OCI-LY7 (cell line): ENCODE results near the gene TENT5C. TPM values are rescaled to one million over a fixed set of nuclear protein-coding genes. Genes with fewer than 3 reads are reported as not detected.

Experiments used
- BruUV-seq: library from RNA; stranded (reverse); fragments of 400-500 nt; replicated peaks from 2 replicates; lab custom pipeline; 2021; lab: Mats Ljungman, UMichigan
- CTCF ChIA-PET: fragments of 300-600 bp; sonication (Branson Sonifier 250); formaldehyde crosslinking; loops from one replicate; lab custom pipeline; 2022; ENCODE audit warnings: antibody characterized with exemption; ENCODE audit not compliant: unreplicated experiment; lab: Charles Lee
- POLR2A ChIA-PET: fragments of 300-600 bp; sonication (Branson Sonifier 250); formaldehyde crosslinking; loops from one replicate; lab custom pipeline; 2022; ENCODE audit warnings: antibody characterized with exemption; lab: Charles Lee
- DNase-seq: peaks from one replicate; pipeline ENCODE4 v3.0.0-alpha.2; 2015; ENCODE audit warnings: low spot score
- H2AFZ ChIP-seq: fragments of 200-600 bp; sonication (generic), shearing (Covaris generic); 2 replicates; pipeline ENCODE4 v1.6.1; 2014; ENCODE audit warnings: mild to moderate bottlenecking, antibody characterized with exemption, low read length, moderate library complexity
- H3K27ac ChIP-seq: fragments of 200-600 bp; sonication (generic); 2 replicates; pipeline ENCODE4 v1.5.1; 2014; ENCODE audit warnings: mixed run types, low read depth, mild to moderate bottlenecking, moderate library complexity, low read length, inconsistent platforms; ENCODE audit not compliant: poor library complexity, severe bottlenecking
- H3K36me3 ChIP-seq: fragments of 200-600 bp; sonication (generic); 2 replicates; pipeline ENCODE4 v1.6.1; 2014; ENCODE audit warnings: mild to moderate bottlenecking, antibody characterized with exemption, low read length, moderate library complexity, mixed read lengths; ENCODE audit not compliant: insufficient read depth
- H3K4me1 ChIP-seq: fragments of 200-600 bp; sonication (generic); 2 replicates; pipeline ENCODE4 v1.5.1; 2014; ENCODE audit warnings: mild to moderate bottlenecking, low read length; ENCODE audit not compliant: insufficient read depth, poor library complexity, severe bottlenecking
- H3K4me2 ChIP-seq: fragments of 200-600 bp; sonication (generic); 2 replicates; pipeline ENCODE4 v1.6.1; 2014; ENCODE audit warnings: mild to moderate bottlenecking, low read length
- H3K4me3 ChIP-seq: fragments of 200-600 bp; sonication (generic); 2 replicates; pipeline ENCODE4 v1.5.1; 2014; ENCODE audit warnings: mild to moderate bottlenecking, low read depth, low read length; ENCODE audit not compliant: poor library complexity, severe bottlenecking
- H3K79me2 ChIP-seq: fragments of 200-600 bp; sonication (generic); 2 replicates; pipeline ENCODE4 v1.6.1; 2016; ENCODE audit warnings: low read depth, mild to moderate bottlenecking, low read length, moderate library complexity, mixed read lengths; ENCODE audit not compliant: insufficient read depth
- H3K9me2 ChIP-seq: fragments of 200-600 bp; sonication (generic); 2 replicates; pipeline ENCODE4 v1.6.1; 2016; ENCODE audit warnings: mild to moderate bottlenecking, low read length, mixed read lengths; ENCODE audit not compliant: insufficient read depth
- H3K9me3 ChIP-seq: fragments of 200-600 bp; sonication (generic); 2 replicates; pipeline ENCODE4 v1.6.1; 2014; ENCODE audit warnings: mild to moderate bottlenecking, mixed run types, low read length, mixed read lengths
- H4K20me1 ChIP-seq: fragments of 200-600 bp; sonication (generic); 2 replicates; pipeline ENCODE4 v1.6.1; 2014; ENCODE audit warnings: mild to moderate bottlenecking, antibody characterized with exemption, low read length, moderate library complexity, mixed read lengths; ENCODE audit not compliant: insufficient read depth
- EZH2phosphoT487 ChIP-seq: fragments of 200-600 bp; sonication (generic); IDR thresholded peaks from 2 replicates; pipeline ENCODE4 v1.6.1; 2018; ENCODE audit warnings: low read depth, borderline replicate concordance, mild to moderate bottlenecking, mixed run types, antibody characterized with exemption, low read length, moderate library complexity, mixed read lengths
- intact Hi-C: fragments of 100-400 bp; cut with micrococcal nuclease; formaldehyde crosslinking; loops from one replicate; pipeline ENCODE4 v1.10.0; 2022; ENCODE audit not compliant: unreplicated experiment
- total RNA-seq, 2 experiments: library from RNA; depleted of rRNA in 1 of 2; stranded (reverse); fragments of >200 nt in 1 of 2; shearing (Covaris generic) in 1 of 2; gene quantifications; 2 replicates each; pipeline ENCODE4 v1.2.3, GENCODE V29; 2014 to 2022
- TF ChIP-seq, protein P1 (sequence below): fragments of 200-600 bp; sonication (generic); conservative IDR thresholded peaks from 2 replicates; pipeline ENCODE4 v1.5.1; 2014; ENCODE audit warnings: mild to moderate bottlenecking, antibody characterized with exemption, low read length, moderate library complexity, mixed read lengths

Gene TENT5C
- total RNA-seq, 2 experiments from 2014 or later = 13.3 to 31.1 TPM

DNA sequence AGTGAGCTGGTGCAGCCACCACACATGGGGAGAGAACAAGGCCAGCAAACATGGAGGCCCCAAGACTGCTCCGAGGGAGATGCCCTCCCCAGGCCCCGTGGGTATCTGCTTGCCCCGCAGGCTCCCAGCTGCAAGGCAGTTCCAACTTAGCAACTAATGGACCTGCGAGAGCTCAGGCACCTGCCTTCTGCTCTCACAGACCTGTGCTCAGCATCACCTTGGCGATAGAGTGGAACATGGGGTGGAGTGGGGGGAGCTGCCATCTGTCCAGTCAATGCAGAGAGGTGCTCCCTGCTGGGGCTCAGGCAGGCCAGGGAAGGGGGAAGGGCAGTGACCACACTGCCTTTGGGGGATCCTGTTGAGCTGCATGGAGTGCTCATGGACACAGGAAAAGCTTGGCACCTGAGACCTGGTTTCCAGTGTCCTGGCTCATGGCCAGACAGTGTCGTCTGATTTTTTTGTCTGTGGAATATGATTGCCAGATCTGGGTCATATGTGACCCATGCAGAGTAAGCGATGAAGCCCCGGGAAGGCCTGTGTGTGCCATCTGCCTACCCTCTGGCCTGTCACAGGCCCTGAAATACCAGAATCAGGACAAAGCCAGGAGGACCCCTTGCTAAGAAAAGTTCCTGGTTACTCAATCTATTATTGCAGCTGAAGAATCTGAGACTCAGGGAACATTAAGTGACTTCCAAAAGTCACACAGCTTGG lies 39.9 kb upstream of the TENT5C start:
- TF ChIP-seq, protein P1, sequence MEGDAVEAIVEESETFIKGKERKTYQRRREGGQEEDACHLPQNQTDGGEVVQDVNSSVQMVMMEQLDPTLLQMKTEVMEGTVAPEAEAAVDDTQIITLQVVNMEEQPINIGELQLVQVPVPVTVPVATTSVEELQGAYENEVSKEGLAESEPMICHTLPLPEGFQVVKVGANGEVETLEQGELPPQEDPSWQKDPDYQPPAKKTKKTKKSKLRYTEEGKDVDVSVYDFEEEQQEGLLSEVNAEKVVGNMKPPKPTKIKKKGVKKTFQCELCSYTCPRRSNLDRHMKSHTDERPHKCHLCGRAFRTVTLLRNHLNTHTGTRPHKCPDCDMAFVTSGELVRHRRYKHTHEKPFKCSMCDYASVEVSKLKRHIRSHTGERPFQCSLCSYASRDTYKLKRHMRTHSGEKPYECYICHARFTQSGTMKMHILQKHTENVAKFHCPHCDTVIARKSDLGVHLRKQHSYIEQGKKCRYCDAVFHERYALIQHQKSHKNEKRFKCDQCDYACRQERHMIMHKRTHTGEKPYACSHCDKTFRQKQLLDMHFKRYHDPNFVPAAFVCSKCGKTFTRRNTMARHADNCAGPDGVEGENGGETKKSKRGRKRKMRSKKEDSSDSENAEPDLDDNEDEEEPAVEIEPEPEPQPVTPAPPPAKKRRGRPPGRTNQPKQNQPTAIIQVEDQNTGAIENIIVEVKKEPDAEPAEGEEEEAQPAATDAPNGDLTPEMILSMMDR = no peak
- TF ChIP-seq EZH2phosphoT487 = no peak

DNA sequence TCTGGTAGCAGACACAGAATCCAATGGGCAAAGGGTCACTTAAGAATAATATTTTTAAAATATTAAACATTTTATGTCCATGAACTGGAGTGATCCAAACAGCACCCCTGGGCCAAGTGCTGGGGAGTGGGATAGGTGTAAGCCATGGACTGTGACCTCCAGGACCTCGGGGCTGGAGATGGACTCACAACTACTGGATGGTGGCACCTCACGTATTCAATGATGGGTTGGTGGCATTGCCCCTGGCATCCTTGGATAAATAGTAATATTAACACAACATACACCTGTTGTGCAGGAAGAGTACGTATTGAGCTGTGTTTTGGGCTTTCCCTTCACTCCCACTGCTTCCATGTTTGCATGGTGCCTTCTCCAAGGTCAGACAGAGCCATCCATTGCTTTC lies 39.3 kb upstream of the TENT5C start:
- no peak overlapping the region for H3K4me2 ChIP-seq
- no TSS peak for BruUV-seq
- H3K4me1 ChIP-seq = peaks cover 11% of the 10 kb centered on the region
- ChIA-PET POLR2A (interaction anchor here (0.6 kb wide), 1 partner anchor 153 kb away, joined by 3 read pairs; no protein-coding TSS in a partner anchor), CTCF (interaction anchor here (1.0 kb wide), 1 partner anchor 96 kb away, joined by 3 read pairs; no protein-coding TSS in a partner anchor)
- no peaks in the 10 kb centered on the region for H3K9me3 ChIP-seq
- H3K79me2 ChIP-seq = no peaks in the 10 kb centered on the region
- no peak overlapping the region for H3K27ac ChIP-seq
- no peak overlapping the region for H2AFZ ChIP-seq
- no peak overlapping the region for H3K4me3 ChIP-seq
- no peaks in the 10 kb centered on the region for H4K20me1 ChIP-seq
- DNase-seq = no peak
- no peak for TF ChIP-seq EZH2phosphoT487
- TF ChIP-seq, protein P1 = no peak
- no peaks in the 10 kb centered on the region for H3K9me2 ChIP-seq
- intact Hi-C loops = no loop called here
- H3K36me3 ChIP-seq = no peaks in the 10 kb centered on the region

More for the DNA sequence above, 39.9 kb upstream of the TENT5C start:
- Histone ChIP-seq H3K4me2 (no peak overlapping the region), H3K9me3 (no peaks in the 10 kb centered on the region), H4K20me1 (no peaks in the 10 kb centered on the region), H3K4me3 (no peak overlapping the region), H3K4me1 (peaks cover 8% of the 10 kb centered on the region), H3K27ac (no peak overlapping the region), H3K79me2 (no peaks in the 10 kb centered on the region), H3K9me2 (no peaks in the 10 kb centered on the region), H2AFZ (no peak overlapping the region), H3K36me3 (no peaks in the 10 kb centered on the region)
- ChIA-PET CTCF (interaction anchor here (1.0 kb wide), 1 partner anchor 97 kb away, joined by 3 read pairs; no protein-coding TSS in a partner anchor), POLR2A (interaction anchor here (0.8 kb wide), 1 partner anchor 100 kb away, joined by 3 read pairs; no protein-coding TSS in a partner anchor)
- no peak for DNase-seq
- no TSS peak for BruUV-seq
- intact Hi-C loops = no loop called here

DNA sequence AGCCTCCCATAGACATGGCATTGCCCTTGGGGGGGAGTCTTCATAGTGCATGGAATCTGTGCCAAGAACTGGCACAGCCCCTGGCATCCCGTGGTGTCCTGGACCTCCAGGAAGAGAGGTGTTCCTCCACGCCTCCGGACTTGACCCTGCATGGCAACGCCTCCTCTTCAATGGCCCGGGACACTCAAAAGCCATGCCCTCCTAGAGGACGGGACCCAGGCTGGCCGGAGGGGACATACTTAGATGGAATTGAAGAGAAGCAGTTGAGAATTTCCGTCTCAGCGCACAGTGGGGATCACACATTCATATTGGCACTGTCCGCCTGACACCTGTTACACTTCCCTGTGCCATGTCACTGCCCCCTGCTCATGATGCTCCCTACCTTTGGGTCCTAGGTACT lies 38.4 kb upstream of the TENT5C start:
- Histone ChIP-seq H2AFZ (no peak overlapping the region), H3K36me3 (no peaks in the 10 kb centered on the region), H3K27ac (no peak overlapping the region), H3K9me2 (no peaks in the 10 kb centered on the region), H3K9me3 (no peaks in the 10 kb centered on the region), H3K4me2 (no peak overlapping the region), H3K79me2 (no peaks in the 10 kb centered on the region), H3K4me1 (peaks cover 11% of the 10 kb centered on the region), H4K20me1 (no peaks in the 10 kb centered on the region), H3K4me3 (no peak overlapping the region)
- ChIA-PET POLR2A (no interaction called here), CTCF (interaction anchor here (1.5 kb wide), 1 partner anchor 115 kb away, joined by 5 read pairs; no protein-coding TSS in a partner anchor)
- no peak for DNase-seq
- no TSS peak for BruUV-seq
- TF ChIP-seq, protein P1 = no peak
- no peak for TF ChIP-seq EZH2phosphoT487
- intact Hi-C loops = no loop called here
